NCI-H2196 treated with DMSO at 0.1 percent for 48 hours (cell line): ENCODE data around the gene SEZ6.

ENCODE experiments used
- DNase-seq: peaks from one replicate; lab custom pipeline; 2025; ENCODE audit not compliant: unreplicated experiment; lab: John Stamatoyannopoulos, UW

Gene SEZ6

DNA sequence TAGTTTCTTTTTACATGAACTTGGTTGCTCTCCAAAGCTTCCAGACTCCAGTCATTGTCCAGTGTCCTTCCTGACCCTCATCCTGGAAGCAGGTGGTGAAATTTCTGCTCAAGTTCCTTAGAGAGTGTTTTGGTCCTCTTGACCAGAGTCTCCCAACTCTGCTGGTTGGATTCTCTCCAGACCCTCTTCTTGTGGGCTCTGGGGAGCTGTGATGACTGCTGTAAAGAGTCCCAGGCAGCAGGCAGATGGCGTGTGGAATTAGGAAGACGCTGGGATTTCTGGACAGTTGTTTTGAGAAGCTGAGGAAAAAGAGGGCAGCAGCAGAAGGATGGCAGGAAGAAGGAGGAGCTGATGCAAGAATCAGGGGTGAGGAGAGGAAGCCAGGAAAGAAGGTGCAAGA is 1.6 kb upstream of the SEZ6 start:
- DNase-seq, result no peak

DNA sequence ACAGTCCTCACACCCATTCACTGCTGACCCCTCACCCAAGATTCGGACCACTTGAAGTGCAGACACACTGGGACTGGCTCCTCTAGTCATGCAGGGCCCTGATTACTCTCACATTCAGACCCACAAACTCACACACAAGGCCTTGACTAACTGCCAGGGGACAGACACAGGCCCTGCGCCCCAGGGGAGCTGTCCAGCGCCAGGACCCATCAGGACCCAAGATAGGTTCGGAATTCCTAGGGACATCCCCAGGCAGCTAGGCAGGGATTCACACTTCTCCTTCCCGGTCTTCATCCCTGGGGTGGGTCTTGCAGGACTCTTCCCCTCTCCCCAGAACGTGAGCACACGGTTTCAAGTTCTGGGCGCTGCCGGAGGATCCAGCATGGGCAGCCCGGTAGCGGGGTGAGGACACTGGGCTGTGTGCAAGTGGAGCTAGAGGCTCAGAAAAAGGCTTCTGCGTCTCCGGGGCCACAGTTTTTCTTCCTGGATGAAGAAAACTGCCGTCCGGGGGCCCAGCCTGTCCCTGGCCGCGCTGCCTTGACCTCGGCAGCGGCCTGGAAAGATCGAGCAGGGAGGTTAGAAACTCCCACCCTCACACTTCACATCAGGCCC is 1.6 kb downstream of the SEZ6 start:
- no peak for DNase-seq

DNA sequence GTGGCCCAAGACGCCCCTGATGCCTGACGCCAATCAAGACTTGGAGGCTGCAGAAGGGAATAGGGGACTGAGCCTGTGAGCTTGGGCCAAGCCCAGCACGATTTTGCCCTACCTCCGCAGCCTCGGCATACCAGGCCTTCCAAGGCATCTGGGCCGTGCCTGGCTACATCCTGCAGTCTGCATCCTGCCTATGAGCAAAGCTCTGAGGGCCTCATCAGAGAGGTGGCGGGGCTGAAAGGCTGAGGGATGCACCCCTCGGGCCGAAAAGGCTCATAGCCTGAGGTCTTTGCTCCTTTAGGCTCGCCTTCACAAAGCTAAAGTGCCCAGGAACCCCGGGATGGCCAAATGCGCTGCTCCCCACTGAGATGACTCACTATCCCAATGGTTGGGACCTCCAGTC is 2.5 kb downstream of the SEZ6 start:
- no peak for DNase-seq

DNA sequence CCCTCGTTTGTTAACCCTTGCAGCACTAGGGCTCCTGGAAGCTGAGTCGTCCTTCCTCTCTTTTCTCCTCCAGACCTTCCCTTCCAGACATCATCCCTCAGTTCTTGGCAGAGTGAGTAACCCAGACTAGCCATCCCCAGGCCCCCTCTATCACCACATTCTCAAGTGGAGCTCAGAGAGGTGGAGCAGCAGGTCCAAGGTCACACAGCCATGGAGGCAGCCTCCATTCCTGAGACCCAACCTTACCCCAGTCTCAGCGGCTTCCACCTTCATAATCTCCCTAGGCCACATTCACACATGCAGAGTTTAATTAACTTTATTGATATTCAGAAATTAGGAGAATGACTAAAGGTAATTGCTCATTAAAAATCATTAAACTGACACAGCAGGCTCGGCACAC is 3.0 kb downstream of the SEZ6 start:
- no peak for DNase-seq

DNA sequence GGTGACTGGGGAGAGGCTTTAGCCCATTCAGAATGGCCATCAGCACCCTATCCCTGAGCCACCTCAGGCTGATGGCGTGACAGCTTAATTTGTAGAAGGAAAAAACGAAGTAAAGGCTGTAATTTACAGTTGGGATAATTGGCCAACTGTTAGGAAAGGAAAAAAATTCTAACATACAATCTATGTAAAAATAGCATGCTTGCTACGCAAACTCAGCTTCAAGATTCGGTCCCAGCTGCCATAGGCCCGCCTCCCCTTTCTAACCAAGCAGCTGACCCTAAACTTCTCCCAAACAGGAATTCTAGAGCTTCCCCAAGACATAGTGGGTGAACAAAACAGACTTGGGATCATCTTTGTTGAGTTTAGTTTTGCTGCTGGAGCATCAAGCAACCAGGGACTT is 4.9 kb downstream of the SEZ6 start:
- DNase-seq, result no peak

DNA sequence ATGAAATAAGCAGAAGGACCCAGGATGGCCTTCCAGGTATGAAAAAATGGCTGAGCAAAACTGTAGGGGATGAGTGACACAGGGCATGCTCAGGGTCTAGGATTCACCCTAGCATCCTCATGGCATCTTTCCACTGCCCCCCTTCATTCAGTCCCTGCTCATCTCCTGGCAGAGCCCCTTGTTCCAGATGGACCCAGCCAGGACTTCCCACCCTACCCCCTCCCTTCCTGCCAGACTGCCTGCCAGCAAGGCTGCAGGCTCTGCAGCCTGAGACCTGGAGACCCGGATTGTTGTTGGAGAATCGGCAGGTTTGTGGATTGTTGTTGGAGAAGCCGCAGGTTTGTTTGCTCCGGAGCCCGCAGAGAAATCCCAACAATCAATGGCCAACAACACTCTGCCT is 6.6 kb downstream of the SEZ6 start:
- peak; percentile 5 for DNase-seq

DNA sequence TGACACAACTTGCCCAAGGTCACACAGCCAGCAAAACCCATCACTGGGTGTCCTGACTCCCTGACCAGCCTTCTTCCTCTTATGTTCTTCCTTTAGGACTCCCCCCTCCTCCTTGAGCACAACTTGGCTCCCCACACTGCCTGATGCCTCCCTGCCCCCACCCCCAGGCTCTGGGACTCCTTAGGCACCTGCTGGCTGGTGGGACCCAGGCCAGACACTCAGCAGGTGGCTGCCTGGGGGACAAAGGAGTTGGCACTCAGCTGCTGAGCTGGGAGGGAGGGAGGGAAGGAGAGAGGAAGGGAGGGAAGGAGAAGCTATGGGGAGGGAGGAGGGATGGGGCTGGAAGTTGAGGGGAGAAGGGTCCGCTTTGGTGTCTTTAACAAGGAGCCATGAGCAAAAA is 8.0 kb downstream of the SEZ6 start:
- peak; percentile 23 for DNase-seq

DNA sequence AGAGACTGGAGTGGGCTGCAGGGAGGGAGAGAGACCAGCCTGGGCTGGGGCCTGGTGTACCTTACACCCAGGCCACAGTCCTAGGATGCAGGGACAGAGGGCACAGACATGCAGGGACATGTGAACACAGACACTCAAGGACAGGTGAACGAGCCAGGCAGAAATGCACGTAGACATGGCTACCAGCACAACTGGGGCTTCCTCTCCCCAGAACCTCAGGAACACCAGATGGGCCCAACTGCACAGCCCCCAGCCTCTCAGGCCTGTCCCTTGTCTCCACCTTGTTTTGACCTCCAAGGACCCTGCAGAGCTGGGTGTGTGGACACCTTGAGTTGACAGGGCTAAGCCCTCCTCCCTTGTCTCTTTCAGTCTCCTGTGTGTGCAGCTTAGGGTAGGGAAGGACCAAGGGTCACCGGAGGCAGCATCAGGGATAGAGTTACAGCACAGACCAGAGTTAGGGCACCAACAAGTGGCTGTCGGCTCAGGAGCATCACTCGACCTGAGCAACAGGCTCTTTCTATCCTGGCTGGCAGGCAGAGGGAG is 9.2 kb downstream of the SEZ6 start:
- no peak for DNase-seq

DNA sequence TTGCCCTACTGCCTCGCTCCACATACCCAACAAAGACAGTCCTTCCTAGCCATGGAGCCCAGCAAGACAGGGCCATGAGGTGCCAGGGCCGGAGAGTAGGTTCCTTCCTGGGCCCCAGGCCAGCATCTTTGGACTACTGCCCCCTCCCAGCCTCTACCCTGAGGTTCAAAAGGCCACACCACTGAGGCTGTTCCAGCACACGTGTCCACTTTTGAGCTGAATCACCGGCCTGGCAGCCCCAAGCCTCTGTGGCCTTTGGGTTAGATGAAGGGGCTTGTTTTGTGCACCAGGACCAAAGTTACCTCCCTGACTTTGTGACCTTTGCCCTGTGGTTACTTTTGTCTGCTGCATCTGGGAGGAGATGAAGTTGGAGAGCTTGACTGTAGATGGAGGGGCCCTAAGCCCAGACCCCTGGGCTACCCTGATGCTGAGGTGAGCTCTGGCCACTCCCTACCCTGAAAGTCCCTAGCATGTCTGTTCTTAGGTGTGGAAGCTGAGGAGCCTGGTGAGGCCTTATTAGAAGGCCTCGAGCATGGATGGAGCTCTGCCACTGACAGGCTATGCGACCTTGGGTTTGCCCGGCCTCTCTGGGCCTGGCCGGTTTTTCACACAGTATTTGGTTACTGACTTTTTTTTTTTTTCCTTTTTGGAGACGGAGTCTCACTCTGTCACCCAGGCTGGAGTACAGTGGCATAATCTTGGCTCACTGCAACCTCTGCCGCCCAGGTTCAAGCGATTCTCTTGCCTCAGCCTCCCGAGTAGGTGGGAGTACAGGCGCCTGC is 12.0 kb downstream of the SEZ6 start:
- DNase-seq, result no peak

DNA sequence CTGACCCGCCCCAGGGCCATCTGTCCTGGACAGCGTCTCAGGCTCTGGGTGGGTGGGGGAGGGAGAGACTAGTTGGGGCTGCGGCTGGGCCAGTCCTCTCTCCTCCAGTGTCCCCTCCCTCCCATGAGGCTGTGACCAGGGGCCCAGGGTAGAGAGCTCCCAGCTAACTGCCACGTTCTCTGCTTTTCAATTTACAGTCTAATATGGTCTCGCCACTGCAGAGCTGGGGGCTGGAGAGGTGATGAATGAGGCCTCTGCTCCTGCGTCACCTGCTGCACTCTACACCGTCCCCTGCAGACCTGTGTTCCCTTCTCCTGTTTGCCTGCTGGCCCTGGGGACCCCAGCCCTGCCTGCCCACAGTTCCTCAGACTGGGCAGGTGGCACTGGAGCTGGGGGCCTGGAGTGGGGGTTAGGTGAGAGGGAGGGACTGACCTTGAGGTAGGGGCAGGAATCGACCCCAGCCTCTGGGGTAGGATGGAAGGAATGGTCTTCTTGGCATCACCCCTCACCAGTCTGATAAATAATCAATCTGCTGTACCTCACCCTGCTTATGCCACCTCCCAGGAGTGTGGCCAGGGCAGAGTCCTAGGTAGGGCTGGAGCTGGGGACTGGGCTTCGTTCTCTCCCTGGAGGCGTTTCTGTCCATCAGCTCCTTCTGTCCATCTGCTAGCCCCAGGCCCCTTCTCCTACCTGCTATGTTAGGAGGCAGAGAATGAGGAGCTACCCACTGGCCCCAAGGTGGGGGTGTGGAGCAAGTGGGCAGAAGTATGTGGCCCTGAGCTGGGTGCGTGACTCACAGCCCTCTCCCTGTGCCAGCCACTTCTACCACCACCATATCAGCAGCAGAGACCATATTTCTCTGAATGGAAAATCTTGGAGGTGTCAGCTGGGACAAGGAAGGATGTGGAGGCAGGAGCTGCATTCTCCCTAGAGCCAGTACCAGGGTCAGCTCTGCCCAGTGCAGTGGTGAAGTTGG is 12.9 kb downstream of the SEZ6 start:
- DNase-seq, result no peak

DNA sequence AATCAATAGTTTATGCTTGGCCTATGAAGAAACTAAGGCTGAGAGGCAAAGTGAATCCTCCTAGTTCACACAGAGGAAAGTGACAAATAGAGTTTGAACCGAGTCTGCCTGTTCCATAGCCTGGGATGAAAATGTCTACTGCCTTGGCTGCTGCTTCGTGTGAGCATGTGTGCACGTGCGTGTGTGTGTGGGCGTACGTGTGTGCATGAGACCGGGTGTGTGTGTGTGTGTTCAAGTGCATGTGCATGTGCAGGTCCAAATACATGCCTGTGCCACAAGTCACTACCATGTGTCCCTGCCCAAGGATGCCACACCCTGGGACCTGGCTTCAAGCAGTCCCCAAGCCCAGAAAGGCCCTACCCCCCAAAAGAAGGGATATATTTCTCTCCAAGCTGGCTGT is 13.6 kb downstream of the SEZ6 start:
- DNase-seq, result no peak

DNA sequence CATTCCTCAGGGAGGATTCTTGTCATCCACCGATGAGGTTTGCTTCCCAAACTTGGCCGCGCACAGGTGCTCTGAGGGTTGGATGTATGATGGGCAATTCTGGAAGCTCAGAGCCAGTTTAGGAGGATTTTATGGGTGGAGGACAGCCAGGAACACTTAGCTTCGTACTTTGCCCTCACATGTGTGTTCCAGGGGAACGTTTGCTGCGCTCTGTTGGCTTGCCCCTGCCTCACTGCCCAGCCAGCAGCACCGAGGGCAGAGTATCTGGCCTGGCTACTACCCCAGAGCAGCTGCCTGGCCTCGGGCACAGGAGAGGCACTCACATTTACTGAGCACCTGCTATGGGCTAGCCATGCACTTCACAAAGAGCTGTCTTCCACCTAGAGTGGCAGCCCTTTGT is 14.1 kb downstream of the SEZ6 start:
- DNase-seq, result no peak

DNA sequence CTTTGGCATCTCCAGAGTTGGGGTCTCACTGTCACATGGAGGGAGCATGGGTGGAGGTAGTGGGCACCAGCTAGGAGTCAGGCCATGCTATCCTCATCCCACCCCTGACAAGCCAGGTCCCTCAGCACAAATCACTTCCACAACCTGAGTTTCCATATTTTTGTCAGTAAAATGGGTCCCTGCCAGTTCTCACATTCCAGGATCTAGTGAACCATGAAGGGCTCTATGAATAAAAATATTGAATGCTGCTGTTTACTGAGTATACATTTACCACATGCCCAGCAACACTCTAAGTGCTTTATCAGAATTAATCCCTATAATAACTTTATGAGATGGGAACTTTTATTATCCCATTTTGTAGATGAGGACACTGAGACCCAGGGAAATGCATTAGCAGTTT is 16.8 kb downstream of the SEZ6 start:
- DNase-seq, result no peak

DNA sequence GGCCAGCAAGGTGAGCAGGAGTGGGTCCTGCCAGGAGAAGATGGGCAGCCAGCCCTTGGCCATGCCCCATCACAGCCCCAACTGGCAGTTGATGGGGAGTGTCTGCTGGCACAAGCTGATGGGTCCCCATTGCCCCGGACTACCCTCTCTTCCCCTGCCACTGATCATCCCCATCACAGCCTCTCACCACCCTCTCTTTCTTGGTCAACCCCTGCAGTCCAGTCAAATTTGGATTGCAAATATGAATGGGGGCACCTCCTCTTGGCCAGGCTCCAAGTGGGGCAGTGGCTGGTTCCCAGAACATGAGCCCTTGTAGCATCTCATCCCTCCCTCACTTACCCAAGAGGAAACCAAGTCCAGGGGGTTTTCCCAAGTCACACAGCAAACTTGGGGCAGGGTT is 17.4 kb downstream of the SEZ6 start:
- no peak for DNase-seq

DNA sequence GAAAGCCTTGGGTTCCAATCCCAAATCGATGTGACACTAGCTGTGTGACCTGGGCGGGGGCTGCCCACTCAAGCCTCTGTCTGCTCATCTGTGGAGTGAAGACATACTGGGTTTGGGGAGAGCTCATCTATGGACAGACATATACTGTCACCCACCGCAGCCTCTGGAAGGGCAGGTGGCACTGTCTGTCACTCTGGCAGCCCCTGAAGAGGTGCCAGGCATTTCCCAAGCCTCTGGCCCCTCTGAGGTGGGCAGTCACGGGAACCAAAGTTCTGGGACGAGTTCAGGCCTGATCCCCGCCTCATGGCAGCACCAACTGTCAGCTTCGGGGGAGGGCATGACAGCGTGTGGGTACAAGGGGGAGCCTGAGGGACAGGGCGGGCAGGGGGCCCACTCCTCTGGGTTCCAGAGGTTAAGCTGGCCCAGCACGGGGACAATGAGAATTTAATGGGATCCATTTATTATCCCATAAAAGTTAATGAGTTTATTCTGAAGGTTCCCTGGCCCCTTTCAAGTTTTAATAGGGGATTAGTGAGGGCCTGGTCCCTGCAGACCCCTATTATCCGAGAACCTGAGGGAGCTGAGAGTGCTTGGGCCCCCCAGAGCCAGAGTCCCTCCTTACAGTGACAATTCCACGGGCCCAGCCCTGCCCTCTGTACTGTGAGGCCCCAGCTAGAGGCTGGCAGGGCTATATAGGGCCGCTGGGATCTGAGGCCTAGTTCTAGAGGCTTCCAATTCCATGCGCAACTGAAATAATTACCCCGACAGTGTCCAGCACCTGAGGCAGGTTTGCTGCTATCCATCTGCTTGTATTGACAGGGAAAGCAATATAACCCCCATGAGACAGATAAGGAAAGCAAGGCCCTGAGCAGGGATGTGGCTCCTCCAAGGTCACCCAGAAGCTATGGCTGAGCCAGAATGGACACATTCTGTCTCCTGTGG is 18.8 kb downstream of the SEZ6 start:
- no peak for DNase-seq

DNA sequence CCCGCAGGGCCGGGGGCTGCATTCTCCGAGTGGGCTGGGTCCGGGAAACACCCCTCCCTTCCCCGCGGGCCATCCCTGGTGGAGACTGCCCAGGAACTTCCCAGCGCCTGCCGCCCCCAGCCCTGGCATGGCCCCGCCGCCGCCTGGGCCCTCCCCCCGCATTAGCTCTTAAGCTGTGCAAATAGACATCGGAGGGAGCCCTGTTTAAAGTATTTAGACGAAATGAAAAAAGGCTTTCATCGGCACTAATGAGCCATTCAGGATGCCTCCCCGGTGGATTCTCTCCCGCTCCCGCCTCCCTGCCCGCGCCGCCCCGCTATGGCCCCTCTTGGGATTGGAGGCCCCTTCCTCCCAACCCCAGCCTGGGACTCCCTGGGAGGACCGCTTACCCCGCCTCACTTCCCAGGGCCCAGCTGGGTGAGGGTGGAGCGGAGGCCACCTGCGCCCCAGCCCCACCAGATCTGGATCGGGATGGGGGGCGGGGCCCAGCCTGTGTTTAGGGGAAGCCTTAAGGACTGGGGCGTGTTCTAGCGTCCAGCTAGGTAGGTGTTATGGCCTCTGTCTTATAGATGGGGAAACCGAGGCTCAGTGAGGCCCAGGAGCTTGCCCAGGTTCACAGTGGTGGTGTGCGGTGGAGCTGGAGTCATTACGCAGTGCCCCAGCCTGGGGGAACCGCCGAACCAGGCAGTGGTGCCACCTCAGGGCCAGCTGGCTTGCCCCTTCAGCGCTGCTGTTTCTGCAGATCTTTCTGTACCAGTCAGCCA is 19.7 kb downstream of the SEZ6 start:
- no peak for DNase-seq

DNA sequence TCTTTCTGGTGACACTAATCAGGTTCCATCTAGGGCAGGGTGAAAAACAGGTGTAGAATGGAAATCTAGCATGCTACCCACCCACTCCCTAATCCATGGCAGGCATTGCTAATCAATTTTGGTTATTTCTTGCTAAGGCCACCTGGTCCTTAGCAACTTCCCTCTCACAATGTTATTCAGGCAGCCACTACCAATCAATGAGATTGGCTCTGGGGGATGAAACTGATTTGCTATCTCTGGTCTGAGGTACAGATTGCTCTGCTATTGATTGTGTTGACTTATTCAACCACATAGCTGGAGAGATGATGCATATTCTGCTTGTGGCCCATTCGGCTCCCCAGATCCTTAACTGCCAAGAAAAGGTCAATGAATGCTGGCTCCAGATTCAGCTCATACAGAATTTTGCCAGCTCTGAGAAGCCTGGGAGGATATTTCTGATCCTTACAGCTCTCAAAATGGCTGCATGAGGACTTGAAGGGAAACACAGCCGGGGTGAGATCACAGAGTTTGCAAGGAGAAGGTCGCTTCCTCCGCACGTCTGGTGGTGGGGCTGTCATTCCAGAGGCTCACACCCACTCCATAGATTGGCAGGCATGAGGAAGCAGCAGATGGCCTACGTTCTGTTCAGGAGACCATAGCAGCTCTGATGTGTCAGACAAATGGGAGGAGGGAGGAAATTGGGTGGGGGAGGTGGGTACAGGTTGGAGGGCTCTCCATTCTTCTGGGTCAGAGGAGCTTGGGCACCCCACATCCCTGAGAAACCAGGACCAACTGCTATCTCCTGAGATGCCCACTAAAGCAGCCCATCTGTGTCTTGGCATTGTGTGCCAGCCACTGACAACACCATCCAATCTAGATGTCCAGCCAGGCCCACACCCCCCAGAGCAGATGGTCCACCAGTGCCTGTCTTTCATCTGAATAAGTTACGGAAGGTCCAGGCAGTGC is 22.3 kb downstream of the SEZ6 start:
- no peak for DNase-seq

DNA sequence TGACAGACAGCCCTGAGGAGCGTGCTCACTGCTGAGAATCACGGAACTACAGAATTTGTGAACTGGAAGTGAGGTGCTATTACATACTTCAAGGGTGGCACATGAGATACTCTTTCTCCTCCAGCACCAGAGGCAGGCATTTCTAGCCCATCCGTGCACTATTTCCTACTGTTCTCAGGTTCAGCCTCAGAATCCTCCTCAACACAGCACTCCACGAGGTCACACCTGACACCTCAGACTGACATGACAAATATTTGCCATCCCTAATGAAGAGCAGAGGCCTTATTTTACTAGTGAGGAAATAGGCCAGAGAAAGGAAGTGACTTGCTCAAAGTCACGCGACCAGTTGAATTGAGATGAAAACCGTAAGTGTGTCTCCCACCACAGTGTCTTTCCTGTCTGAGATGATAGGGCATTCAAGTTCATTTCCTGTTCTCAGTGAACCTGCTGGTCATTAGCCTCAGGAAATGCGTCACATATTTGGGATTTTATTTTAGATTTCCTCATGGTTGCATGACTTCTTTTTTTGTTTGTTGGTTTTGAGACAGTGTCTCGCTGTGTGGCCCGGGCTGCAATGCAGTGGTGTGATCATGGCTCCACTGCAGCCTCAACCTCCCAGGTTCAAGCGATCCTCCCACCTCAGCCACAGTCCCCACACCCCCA is 23.6 kb downstream of the SEZ6 start:
- no peak for DNase-seq
